NCI-H774 (cell line): ENCODE measurements around the gene PCSK6.
"Not testable (repeated sequence)": the region's sequence is repeated elsewhere in the genome, so short reads cannot be mapped to it uniquely, and the experiment has no call there.

Experiments used
- DNase-seq: peaks from one replicate; lab custom pipeline; 2025; lab: John Stamatoyannopoulos, UW

The PCSK6 gene

GRCh38 chr15:101429646-101430045, 59.9 kb downstream of the PCSK6 start:
- DNase-seq, result no peak

GRCh38 chr15:101429191-101429590, 60.3 kb downstream of the PCSK6 start:
- DNase-seq, result no peak

GRCh38 chr15:101428758-101429157, 60.7 kb downstream of the PCSK6 start:
- no peak for DNase-seq

GRCh38 chr15:101427606-101428487, 61.7 kb downstream of the PCSK6 start:
- no peak for DNase-seq

GRCh38 chr15:101426761-101427333, 62.7 kb downstream of the PCSK6 start:
- no peak for DNase-seq

GRCh38 chr15:101425787-101426365, 63.6 kb downstream of the PCSK6 start:
- no peak for DNase-seq

- DNase-seq, result no peak
These were observed 64.5 kb downstream of the PCSK6 start for GRCh38 chr15:101424984-101425383.

GRCh38 chr15:101420232-101420631, 69.3 kb downstream of the PCSK6 start:
- no peak for DNase-seq

- not testable (repeated sequence) for DNase-seq
These were observed 73.0 kb downstream of the PCSK6 start for GRCh38 chr15:101416475-101416874.

GRCh38 chr15:101413239-101413638, 76.3 kb downstream of the PCSK6 start:
- DNase-seq, result no peak

GRCh38 chr15:101411581-101411980, 77.9 kb downstream of the PCSK6 start:
- no peak for DNase-seq

- no peak for DNase-seq
These were observed 78.4 kb downstream of the PCSK6 start for GRCh38 chr15:101411085-101411484.

GRCh38 chr15:101410612-101411011, 78.9 kb downstream of the PCSK6 start:
- no peak for DNase-seq

GRCh38 chr15:101409621-101410020, 79.9 kb downstream of the PCSK6 start:
- DNase-seq, result no peak

GRCh38 chr15:101407966-101408775, 81.3 kb downstream of the PCSK6 start:
- DNase-seq, result no peak

- no peak for DNase-seq
These were observed 82.1 kb downstream of the PCSK6 start for GRCh38 chr15:101407439-101407838.

- DNase-seq, result no peak
These were observed 82.8 kb downstream of the PCSK6 start for GRCh38 chr15:101406526-101407195.

GRCh38 chr15:101406036-101406435, 83.5 kb downstream of the PCSK6 start:
- no peak for DNase-seq

- DNase-seq, result no peak
These were observed 85.3 kb downstream of the PCSK6 start for GRCh38 chr15:101404245-101404644.

GRCh38 chr15:101402883-101403282, 86.6 kb downstream of the PCSK6 start:
- DNase-seq, result not testable (repeated sequence)

GRCh38 chr15:101401286-101401685, 88.2 kb downstream of the PCSK6 start:
- no peak for DNase-seq

- no peak for DNase-seq
These were observed 90.1 kb downstream of the PCSK6 start for GRCh38 chr15:101399431-101399830.
